ENCODE data around the gene BAX. TPM values are rescaled to one million over a fixed set of nuclear protein-coding genes. Genes with fewer than 3 reads are reported as not detected.

The BAX gene
- total RNA-seq, 1 donor from 2014 or later, result 169 TPM

- Histone ChIP-seq H3K4me3 (ENCODE audit: insufficient read depth, low read depth, low read length) (no peak overlapping the region), H3K79me2 (ENCODE audit: insufficient read depth, low read length) (no peaks in the 10 kb centered on the region), H3K27me3 (ENCODE audit: insufficient read depth, low read length) (no peaks in the 10 kb centered on the region), H3K9me3 (ENCODE audit: insufficient read depth, low read depth, low read length) (no peaks in the 10 kb centered on the region), H4K20me1 (ENCODE audit: insufficient read depth, low read length) (peaks cover 6% of the 10 kb centered on the region), H2AFZ (ENCODE audit: low read depth, low read length) (no peak overlapping the region), H3K4me2 (ENCODE audit: low read length) (no peak overlapping the region), H3K27ac (ENCODE audit: low read depth, low read length) (no peak overlapping the region), H3K9ac (ENCODE audit: low read length) (no peak overlapping the region), H3K4me1 (ENCODE audit: insufficient read depth, low read length) (peaks cover 9% of the 10 kb centered on the region), H3K36me3 (ENCODE audit: insufficient read depth, low read length) (peaks cover 13% of the 10 kb centered on the region)
- peaks cover 2% of the 10 kb centered on the region for H3K9me3 Mint-ChIP-seq (ENCODE audit: unreplicated experiment)
- peaks cover 31% of the 10 kb centered on the region for H3K36me3 Mint-ChIP-seq (ENCODE audit: low read depth, unreplicated experiment)
- TF ChIP-seq CTCF (IDR thresholded peaks at IDR 0.05; ENCODE audit: insufficient read depth, low read depth, low read length) (no peak), EZH2 (IDR thresholded peaks at IDR 0.05; ENCODE audit: insufficient read depth, low read length) (no peak)
- H3K27ac Mint-ChIP-seq (ENCODE audit: unreplicated experiment), result no peak overlapping the region
- DNase-seq (ENCODE audit: low read depth) (no peak), FAIRE-seq (no peak)
- peaks cover 11% of the 10 kb centered on the region for H3K4me1 Mint-ChIP-seq (ENCODE audit: low read depth, unreplicated experiment)
- no peak overlapping the region for H3K4me3 Mint-ChIP-seq (ENCODE audit: unreplicated experiment)
- no peaks in the 10 kb centered on the region for H3K27me3 Mint-ChIP-seq (ENCODE audit: low read depth, unreplicated experiment)
Measured at GRCh38 chr19:48982280-48982679, 27.6 kb downstream of the BAX start.

GRCh38 chr19:48985711-48986110, 31.0 kb downstream of the BAX start:
- no peak for DNase-seq (ENCODE audit: low read depth)
- peaks cover 27% of the 10 kb centered on the region for H3K36me3 Mint-ChIP-seq (ENCODE audit: low read depth, unreplicated experiment)
- Histone ChIP-seq H3K4me1 (ENCODE audit: insufficient read depth, low read length) (peaks cover 3% of the 10 kb centered on the region), H3K27ac (ENCODE audit: low read depth, low read length) (no peak overlapping the region), H3K9ac (ENCODE audit: low read length) (no peak overlapping the region), H2AFZ (ENCODE audit: low read depth, low read length) (no peak overlapping the region), H4K20me1 (ENCODE audit: insufficient read depth, low read length) (peaks cover 15% of the 10 kb centered on the region), H3K36me3 (ENCODE audit: insufficient read depth, low read length) (peaks cover 16% of the 10 kb centered on the region), H3K79me2 (ENCODE audit: insufficient read depth, low read length) (peaks cover 7% of the 10 kb centered on the region), H3K4me3 (ENCODE audit: insufficient read depth, low read depth, low read length) (no peak overlapping the region), H3K27me3 (ENCODE audit: insufficient read depth, low read length) (no peaks in the 10 kb centered on the region), H3K9me3 (ENCODE audit: insufficient read depth, low read depth, low read length) (no peaks in the 10 kb centered on the region), H3K4me2 (ENCODE audit: low read length) (no peak overlapping the region)
- peaks cover 2% of the 10 kb centered on the region for H3K9me3 Mint-ChIP-seq (ENCODE audit: unreplicated experiment)
- no peak overlapping the region for H3K4me3 Mint-ChIP-seq (ENCODE audit: unreplicated experiment)
- H3K27me3 Mint-ChIP-seq (ENCODE audit: low read depth, unreplicated experiment), result no peaks in the 10 kb centered on the region
- no peak for TF ChIP-seq EZH2 (IDR thresholded peaks at IDR 0.05; ENCODE audit: insufficient read depth, low read length)
- TF ChIP-seq CTCF (IDR thresholded peaks at IDR 0.05; ENCODE audit: insufficient read depth, low read depth, low read length), result no peak
- no peak for FAIRE-seq
- no peak overlapping the region for H3K27ac Mint-ChIP-seq (ENCODE audit: unreplicated experiment)
- peaks cover 6% of the 10 kb centered on the region for H3K4me1 Mint-ChIP-seq (ENCODE audit: low read depth, unreplicated experiment)

GRCh38 chr19:48986211-48986610, 31.5 kb downstream of the BAX start:
- Mint-ChIP-seq H3K4me3 (ENCODE audit: unreplicated experiment) (no peak overlapping the region), H3K27ac (ENCODE audit: unreplicated experiment) (no peak overlapping the region), H3K27me3 (ENCODE audit: low read depth, unreplicated experiment) (no peaks in the 10 kb centered on the region), H3K4me1 (ENCODE audit: low read depth, unreplicated experiment) (peaks cover 11% of the 10 kb centered on the region), H3K36me3 (ENCODE audit: low read depth, unreplicated experiment) (peaks cover 25% of the 10 kb centered on the region), H3K9me3 (ENCODE audit: unreplicated experiment) (peaks cover 2% of the 10 kb centered on the region)
- Histone ChIP-seq H3K4me1 (ENCODE audit: insufficient read depth, low read length) (peaks cover 4% of the 10 kb centered on the region), H3K4me3 (ENCODE audit: insufficient read depth, low read depth, low read length) (no peak overlapping the region), H3K79me2 (ENCODE audit: insufficient read depth, low read length) (peaks cover 12% of the 10 kb centered on the region), H3K36me3 (ENCODE audit: insufficient read depth, low read length) (peaks cover 16% of the 10 kb centered on the region), H4K20me1 (ENCODE audit: insufficient read depth, low read length) (peaks cover 20% of the 10 kb centered on the region), H2AFZ (ENCODE audit: low read depth, low read length) (no peak overlapping the region), H3K9me3 (ENCODE audit: insufficient read depth, low read depth, low read length) (no peaks in the 10 kb centered on the region), H3K27me3 (ENCODE audit: insufficient read depth, low read length) (no peaks in the 10 kb centered on the region), H3K27ac (ENCODE audit: low read depth, low read length) (no peak overlapping the region), H3K4me2 (ENCODE audit: low read length) (no peak overlapping the region), H3K9ac (ENCODE audit: low read length) (no peak overlapping the region)
- DNase-seq (ENCODE audit: low read depth) (no peak), FAIRE-seq (no peak)
- TF ChIP-seq CTCF (IDR thresholded peaks at IDR 0.05; ENCODE audit: insufficient read depth, low read depth, low read length), result no peak
- no peak for TF ChIP-seq EZH2 (IDR thresholded peaks at IDR 0.05; ENCODE audit: insufficient read depth, low read length)

All from astrocyte (in vitro differentiated cells and primary cell).